ENCODE results near the gene CEP192.

DNA sequence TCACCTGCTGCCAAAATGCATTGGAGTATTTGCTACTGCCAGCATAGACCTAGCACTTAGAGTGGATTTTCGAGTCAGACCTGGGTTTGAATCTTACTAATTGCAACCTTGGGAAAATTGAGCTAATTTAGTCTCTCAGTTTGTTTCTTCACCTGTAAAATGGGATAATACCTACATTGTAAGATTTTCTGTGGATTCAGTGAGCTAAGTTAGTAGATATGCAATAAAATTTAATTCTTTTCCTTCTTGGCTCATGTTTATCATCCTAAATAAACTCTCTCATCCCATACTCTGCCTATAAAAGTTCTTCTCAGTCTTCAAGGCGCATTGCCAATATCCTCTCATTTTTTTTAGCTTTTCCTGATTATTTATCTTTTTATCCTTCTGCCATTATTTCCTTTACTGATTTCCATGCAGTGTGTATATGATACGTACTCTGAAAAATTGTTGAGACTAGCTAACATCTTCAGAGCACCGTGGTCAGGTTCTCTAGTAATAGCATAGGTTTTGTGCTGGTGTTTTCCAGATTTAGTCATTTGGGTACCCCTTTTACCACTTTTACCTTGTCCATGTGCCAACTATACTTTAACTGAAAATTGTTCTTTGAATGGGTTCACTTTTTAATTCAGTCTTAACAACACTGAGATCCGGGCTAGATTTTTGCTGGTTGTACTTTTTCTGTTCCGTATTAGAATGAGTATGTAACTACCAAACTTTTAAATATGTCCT lies 7.3 kb downstream of the CEP192 start:
- TF ChIP-seq POLR2A (IDR thresholded peaks at IDR 0.05): no peak
- TF ChIP-seq CTCF (IDR thresholded peaks at IDR 0.05): no peak

Measured in breast epithelium (tissue), 3 donors.